GM11168 (cell line): ENCODE data around the gene GRIP2.

Experiments
- in situ Hi-C: fragments of 300-500 bp; cut with MboI; formaldehyde crosslinking; loops from one replicate; pipeline ENCODE4 v1.12.0; 2022; ENCODE audit warnings: low sequenced_read_pairs; ENCODE audit not compliant: unreplicated experiment

The GRIP2 gene

GRCh38 chr3:14473411-14473891 lies 66.7 kb downstream of the GRIP2 start:
- in situ Hi-C loops: no loop called here

- in situ Hi-C loops: no loop called here
These were observed 67.4 kb downstream of the GRIP2 start for GRCh38 chr3:14472471-14473351.

GRCh38 chr3:14471690-14472089 lies 68.5 kb downstream of the GRIP2 start:
- in situ Hi-C loops: no loop called here

- in situ Hi-C loops: no loop called here
These were observed 69.1 kb downstream of the GRIP2 start for GRCh38 chr3:14471016-14471415.

- in situ Hi-C loops: no loop called here
These were observed 69.7 kb downstream of the GRIP2 start for GRCh38 chr3:14470461-14470860.

- in situ Hi-C loops: loop anchor here (5.0 kb wide), 1 partner anchor 76 kb away; no protein-coding TSS in a partner anchor
These were observed 71.5 kb downstream of the GRIP2 start for GRCh38 chr3:14468621-14468981.

GRCh38 chr3:14467814-14468620 lies 72.1 kb downstream of the GRIP2 start:
- in situ Hi-C loops: loop anchor here (5.0 kb wide), 1 partner anchor 76 kb away; no protein-coding TSS in a partner anchor

- in situ Hi-C loops: loop anchor here (5.0 kb wide), 1 partner anchor 74 kb away; no protein-coding TSS in a partner anchor
These were observed 73.8 kb downstream of the GRIP2 start for GRCh38 chr3:14466179-14466903.

- in situ Hi-C loops: loop anchor here (5.0 kb wide), 1 partner anchor 73 kb away; no protein-coding TSS in a partner anchor
These were observed 74.7 kb downstream of the GRIP2 start for GRCh38 chr3:14465425-14465824.

GRCh38 chr3:14464521-14464920 lies 75.6 kb downstream of the GRIP2 start:
- in situ Hi-C loops: loop anchor here (5.0 kb wide), 1 partner anchor 207 kb away; no protein-coding TSS in a partner anchor

- in situ Hi-C loops: loop anchor here (5.0 kb wide), 1 partner anchor 207 kb away; no protein-coding TSS in a partner anchor
These were observed 76.0 kb downstream of the GRIP2 start for GRCh38 chr3:14464141-14464465.

GRCh38 chr3:14463330-14464140 lies 76.6 kb downstream of the GRIP2 start:
- in situ Hi-C loops: loop anchor here (5.0 kb wide), 1 partner anchor 206 kb away; no protein-coding TSS in a partner anchor

- in situ Hi-C loops: loop anchor here (5.0 kb wide), 1 partner anchor 205 kb away; no protein-coding TSS in a partner anchor
These were observed 77.4 kb downstream of the GRIP2 start for GRCh38 chr3:14462738-14463137.

- in situ Hi-C loops: loop anchor here (5.0 kb wide), 1 partner anchor 205 kb away; no protein-coding TSS in a partner anchor
These were observed 78.3 kb downstream of the GRIP2 start for GRCh38 chr3:14461748-14462324.

- in situ Hi-C loops: loop anchor here (5.0 kb wide), 1 partner anchor 204 kb away; no protein-coding TSS in a partner anchor
These were observed 79.0 kb downstream of the GRIP2 start for GRCh38 chr3:14461006-14461747.

- in situ Hi-C loops: loop anchor here (5.0 kb wide), 1 partner anchor 203 kb away; no protein-coding TSS in a partner anchor
These were observed 79.7 kb downstream of the GRIP2 start for GRCh38 chr3:14460342-14461005.

GRCh38 chr3:14459787-14460186 lies 80.4 kb downstream of the GRIP2 start:
- in situ Hi-C loops: loop anchor here (5.0 kb wide), 1 partner anchor 202 kb away; no protein-coding TSS in a partner anchor
